HG02981 (cell line): ENCODE measurements around the gene CALCOCO2.
"Not testable (repeated sequence)": the region's sequence is repeated elsewhere in the genome, so short reads cannot be mapped to it uniquely, and the experiment has no call there.

Experiments used
- ATAC-seq: cut with Tn5 transposase; IDR thresholded peaks from one replicate; pipeline ENCODE4 v1.9.1; 2021; ENCODE audit warnings: mild to moderate bottlenecking, moderate library complexity; ENCODE audit not compliant: unreplicated experiment

Gene CALCOCO2

GRCh38 chr17:48830840-48831548 is at the start of gene CALCOCO2:
TSS of gene CALCOCO2 (plus strand) at chr17:48831035. CDS start at chr17:48841708, 10,673 bp downstream.
- ATAC-seq, result peak; percentile 81

- ATAC-seq, result no peak
Measured at GRCh38 chr17:48787828-48788227, 43.0 kb upstream of the CALCOCO2 start.

GRCh38 chr17:48790607-48791127 is 40.2 kb upstream of the CALCOCO2 start:
- no peak for ATAC-seq

- ATAC-seq, result peak; percentile 71
Measured at GRCh38 chr17:48791128-48792032, 39.5 kb upstream of the CALCOCO2 start.

- no peak for ATAC-seq
Measured at GRCh38 chr17:48792033-48792798, 38.6 kb upstream of the CALCOCO2 start.

GRCh38 chr17:48795444-48796162 is 35.2 kb upstream of the CALCOCO2 start:
- ATAC-seq, result no peak

GRCh38 chr17:48796163-48796522 is 34.7 kb upstream of the CALCOCO2 start:
- not testable (repeated sequence) for ATAC-seq

GRCh38 chr17:48799069-48799723 is 31.6 kb upstream of the CALCOCO2 start:
- no peak for ATAC-seq

- ATAC-seq, result no peak
Measured at GRCh38 chr17:48800626-48801217, 30.1 kb upstream of the CALCOCO2 start.

GRCh38 chr17:48804936-48805411 is 25.9 kb upstream of the CALCOCO2 start:
- ATAC-seq, result no peak

- ATAC-seq, result no peak
Measured at GRCh38 chr17:48809182-48809581, 21.7 kb upstream of the CALCOCO2 start.

GRCh38 chr17:48812001-48812400 is 18.8 kb upstream of the CALCOCO2 start:
- no peak for ATAC-seq

GRCh38 chr17:48814504-48814903 is 16.3 kb upstream of the CALCOCO2 start:
- ATAC-seq, result no peak

- no peak for ATAC-seq
Measured at GRCh38 chr17:48815311-48815710, 15.5 kb upstream of the CALCOCO2 start.

- no peak for ATAC-seq
Measured at GRCh38 chr17:48816438-48816773, 14.4 kb upstream of the CALCOCO2 start.

- peak; percentile 84 for ATAC-seq
Measured at GRCh38 chr17:48816774-48817590, 13.9 kb upstream of the CALCOCO2 start, which contains the start of gene TTLL6. TSS of gene TTLL6 (minus strand) at chr17:48817229. CDS start at chr17:48817072, 157 bp downstream.

- no peak for ATAC-seq
Measured at GRCh38 chr17:48818361-48818841, 12.4 kb upstream of the CALCOCO2 start.

GRCh38 chr17:48819466-48819865 is 11.4 kb upstream of the CALCOCO2 start:
- no peak for ATAC-seq
